Measurements from ENCODE around the gene CNKSR1.
A peak's percentile ranks its signal among the peaks of the same experiment; 100 is the strongest.

Gene CNKSR1

GRCh38 chr1:26168410-26169197 lies 8.7 kb upstream of the CNKSR1 start, which contains the start of gene C1orf232:
TSS of gene C1orf232 (minus strand) at chr1:26168963. CDS start at chr1:26168499, 464 bp downstream.
- Histone ChIP-seq H3K4me3 (ENCODE audit: low read depth, low read length) (peak within 1 kb of the TSS; percentile 68), H3K27ac (ENCODE audit: extremely low read depth, low read depth, low read length) (peak within 1 kb of the TSS; percentile 59; the same call in 1 of the 2 replicates), H3K4me1 (ENCODE audit: control insufficient read depth, insufficient read depth, low read length) (peaks cover 7% of the 10 kb centered on the region; the same call in 1 of the 2 replicates), H3K36me3 (ENCODE audit: control insufficient read depth in 2 of 2, insufficient read depth in 1 of 2, low read length in 2 of 2) (peaks cover 0 to 10% of the 10 kb centered on the region in 2 experiments; a peak in 1 of 3 replicates), H3K9me3 (ENCODE audit: control insufficient read depth, insufficient read depth, low read depth, low read length) (no peaks in the 10 kb centered on the region)
- CTCF ChIA-PET, result interaction anchor here (0.5 to 2.0 kb wide), 7 partner anchors 30 to 1248 kb away, joined by 3 to 14 read pairs (median 4); partner anchors contain the start of gene CEP85
- POLR2A ChIA-PET, result interaction anchor here (1.3 kb wide), 1 partner anchor 9 kb away, joined by 4 read pairs; no protein-coding TSS in a partner anchor
- TF ChIP-seq ZBTB6 (tag by site-specific recombination; IDR thresholded peaks at IDR 0.05) (0 out of 2 replicates have a peak, but pooled peaks have one; percentile 44), PATZ1 (tag by site-specific recombination; IDR thresholded peaks at IDR 0.05) (peak; percentile 46), CTCF (tag by site-specific recombination; IDR thresholded peaks at IDR 0.05) (0 out of 2 replicates have a peak, but pooled peaks have one; percentile 29), ZNF692 (tag by site-specific recombination; IDR thresholded peaks at IDR 0.05) (peak; percentile 74), ZNF629 (tag by site-specific recombination; IDR thresholded peaks at IDR 0.05) (0 out of 2 replicates have a peak, but pooled peaks have one; percentile 12), ZBTB8A (tag by site-specific recombination; IDR thresholded peaks at IDR 0.05) (peak; percentile 35), PRDM10 (tag by site-specific recombination; IDR thresholded peaks at IDR 0.05) (peak; percentile 97), ZNF660 (tag by site-specific recombination; IDR thresholded peaks at IDR 0.05) (peak; percentile 43; the same call in 1 of the 2 replicates), ZSCAN5A (tag by site-specific recombination; IDR thresholded peaks at IDR 0.05) (no peak), ZNF785 (tag by site-specific recombination; IDR thresholded peaks at IDR 0.05) (no peak), PRDM4 (tag by site-specific recombination; IDR thresholded peaks at IDR 0.05) (no peak), ZNF398 (tag by site-specific recombination; IDR thresholded peaks at IDR 0.05) (peak; percentile 42), ZNF335 (tag by site-specific recombination; conservative IDR thresholded peaks at IDR 0.05) (peak; percentile 58), ZIC2 (tag by site-specific recombination; IDR thresholded peaks at IDR 0.05) (peak; percentile 63), YY2 (tag by site-specific recombination; IDR thresholded peaks at IDR 0.05) (no peak)

Data from HEK293 (cell line).